MM.1S (cell line): ENCODE measurements around the gene ANGPT4.

Experiments used
- CTCF ChIP-seq: fragments of 300-600 bp; sonication (generic); IDR thresholded peaks from 2 replicates; pipeline ENCODE4 v1.5.1; 2016; ENCODE audit warnings: antibody characterized with exemption, low read length, mixed read lengths
- EZH2 ChIP-seq: fragments of 300-600 bp; sonication (generic); optimal IDR thresholded peaks from 2 replicates; pipeline ENCODE3; 2017; ENCODE audit warnings: low read depth, mild to moderate bottlenecking, antibody characterized with exemption, low read length, mixed read lengths

- TF ChIP-seq CTCF (no peak), EZH2 (no peak)
Observed at GRCh38 chr20:939606-940005, 23.5 kb upstream of the ANGPT4 start.
